ENCODE data around the gene UBE2F.

The UBE2F gene

DNA sequence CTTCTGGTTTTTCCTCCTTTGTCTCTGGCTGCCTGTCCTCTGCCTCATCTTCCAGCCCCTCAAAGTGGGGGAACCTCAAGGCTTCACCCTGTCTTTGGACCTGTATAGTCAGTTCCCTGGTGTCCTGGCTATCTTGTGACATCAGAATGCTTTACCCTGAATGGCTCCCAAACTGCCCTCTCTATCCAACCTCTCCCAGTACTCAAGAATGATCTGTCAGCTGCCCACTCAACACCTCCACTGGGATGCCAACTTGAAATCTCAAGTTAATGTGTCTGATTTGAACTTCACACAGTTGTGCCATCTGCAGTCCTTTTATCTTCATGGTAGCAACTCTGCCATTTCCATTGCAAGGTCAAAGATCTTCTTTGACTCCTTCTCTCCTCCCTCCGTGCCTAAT, 43.8 kb downstream of the UBE2F start:
- no peak for DNase-seq (ENCODE audit: low read depth in 2 of 2)
- TF ChIP-seq, protein P1, sequence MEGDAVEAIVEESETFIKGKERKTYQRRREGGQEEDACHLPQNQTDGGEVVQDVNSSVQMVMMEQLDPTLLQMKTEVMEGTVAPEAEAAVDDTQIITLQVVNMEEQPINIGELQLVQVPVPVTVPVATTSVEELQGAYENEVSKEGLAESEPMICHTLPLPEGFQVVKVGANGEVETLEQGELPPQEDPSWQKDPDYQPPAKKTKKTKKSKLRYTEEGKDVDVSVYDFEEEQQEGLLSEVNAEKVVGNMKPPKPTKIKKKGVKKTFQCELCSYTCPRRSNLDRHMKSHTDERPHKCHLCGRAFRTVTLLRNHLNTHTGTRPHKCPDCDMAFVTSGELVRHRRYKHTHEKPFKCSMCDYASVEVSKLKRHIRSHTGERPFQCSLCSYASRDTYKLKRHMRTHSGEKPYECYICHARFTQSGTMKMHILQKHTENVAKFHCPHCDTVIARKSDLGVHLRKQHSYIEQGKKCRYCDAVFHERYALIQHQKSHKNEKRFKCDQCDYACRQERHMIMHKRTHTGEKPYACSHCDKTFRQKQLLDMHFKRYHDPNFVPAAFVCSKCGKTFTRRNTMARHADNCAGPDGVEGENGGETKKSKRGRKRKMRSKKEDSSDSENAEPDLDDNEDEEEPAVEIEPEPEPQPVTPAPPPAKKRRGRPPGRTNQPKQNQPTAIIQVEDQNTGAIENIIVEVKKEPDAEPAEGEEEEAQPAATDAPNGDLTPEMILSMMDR (IDR thresholded peaks at IDR 0.05; ENCODE audit: low read depth, low read length) = no peak
- H3K4me3 ChIP-seq (replicated peaks in 1 of 2; ENCODE audit: low read depth in 2 of 2, low read length in 2 of 2) = no peak overlapping the region

DNA sequence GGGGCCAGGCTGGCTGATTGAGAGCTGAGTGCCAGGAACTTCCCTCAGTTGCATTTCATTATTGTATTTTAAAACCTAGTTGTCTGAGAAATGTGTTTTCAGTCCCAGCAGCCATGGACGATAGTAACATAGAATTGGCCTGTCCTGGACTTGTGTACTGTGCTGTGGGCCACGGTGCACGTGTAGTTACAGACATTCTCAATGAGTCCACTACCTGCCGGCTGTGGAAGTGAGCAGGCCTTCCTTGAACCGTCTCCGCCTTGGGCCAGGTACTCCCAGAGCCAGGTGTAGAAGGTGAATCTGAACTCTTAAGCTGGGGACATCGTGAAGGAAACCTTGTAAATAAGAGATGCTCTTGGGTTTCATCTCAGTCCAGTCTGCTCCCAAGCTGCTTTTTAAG, 47.0 kb downstream of the UBE2F start:
- TF ChIP-seq, protein P1 (IDR thresholded peaks at IDR 0.05; ENCODE audit: low read depth, low read length) = no peak
- no peak for DNase-seq (ENCODE audit: low read depth in 2 of 2)
- H3K4me3 ChIP-seq (replicated peaks in 1 of 2; ENCODE audit: low read depth in 2 of 2, low read length in 2 of 2) = no peak overlapping the region

DNA sequence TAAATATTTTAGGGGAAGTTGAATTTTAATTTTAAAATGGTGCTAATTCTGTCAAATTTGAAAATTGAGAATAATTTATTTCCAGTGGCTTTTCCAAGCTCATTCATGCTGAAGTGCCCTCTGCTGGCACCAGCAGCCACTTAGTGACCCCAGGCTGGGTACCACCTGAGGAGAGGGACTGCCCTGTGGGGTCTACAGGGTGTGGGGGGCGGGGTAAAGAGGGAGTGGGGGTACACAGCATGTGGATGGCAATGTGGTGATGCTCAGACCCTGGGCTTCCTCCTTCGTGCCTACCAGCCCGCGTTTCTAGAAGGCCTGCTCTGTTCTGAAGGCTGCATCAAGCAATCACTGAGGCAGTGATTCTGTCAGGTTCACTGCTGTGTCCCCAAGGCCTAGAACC, 48.9 kb downstream of the UBE2F start:
- DNase-seq (ENCODE audit: low read depth in 2 of 2) = no peak
- TF ChIP-seq, protein P1 (IDR thresholded peaks at IDR 0.05; ENCODE audit: low read depth, low read length) = peak; percentile 21
- no peak overlapping the region for H3K4me3 ChIP-seq (replicated peaks in 1 of 2; ENCODE audit: low read depth in 2 of 2, low read length in 2 of 2)

DNA sequence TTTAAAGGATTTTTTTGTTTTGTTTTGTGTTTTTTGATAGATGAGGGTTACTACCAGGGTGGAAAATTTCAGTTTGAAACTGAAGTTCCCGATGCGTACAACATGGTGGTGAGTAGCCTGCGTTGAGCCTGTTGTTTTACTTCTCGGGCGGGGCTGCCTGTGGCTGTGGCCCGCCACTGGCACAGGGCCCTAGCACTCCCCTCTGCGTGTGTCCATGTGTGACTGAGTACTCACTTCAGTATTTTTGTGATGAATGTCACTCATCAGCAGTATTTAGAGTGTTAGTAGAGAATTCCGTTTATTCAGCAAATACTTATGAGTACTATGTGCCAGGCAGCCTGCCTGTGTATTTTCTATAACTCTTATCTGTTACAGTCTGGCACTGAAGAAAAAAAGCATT, 49.7 kb downstream of the UBE2F start:
- TF ChIP-seq, protein P1 (IDR thresholded peaks at IDR 0.05; ENCODE audit: low read depth, low read length) = no peak
- no peak overlapping the region for H3K4me3 ChIP-seq (replicated peaks in 1 of 2; ENCODE audit: low read depth in 2 of 2, low read length in 2 of 2)
- no peak for DNase-seq (ENCODE audit: low read depth in 2 of 2)

DNA sequence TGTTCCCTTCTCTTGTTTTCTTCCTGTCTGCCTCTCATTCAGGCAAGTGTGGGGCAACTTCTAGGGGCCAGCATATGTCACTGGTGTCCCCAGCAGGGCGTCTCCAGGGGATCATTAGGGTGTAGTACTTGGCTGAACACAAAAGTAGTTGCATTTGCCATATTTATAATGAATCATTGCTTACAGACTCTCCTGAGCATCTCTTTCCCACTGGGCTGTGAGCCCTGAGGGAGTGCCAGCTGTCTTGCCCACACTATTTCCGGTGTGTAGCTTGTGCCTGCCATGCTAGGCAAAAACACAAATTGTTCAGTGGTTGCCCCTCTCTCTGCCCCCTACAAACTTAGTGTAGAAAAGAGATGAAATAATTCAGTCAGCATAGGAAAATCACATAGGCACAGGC, 53.1 kb downstream of the UBE2F start:
- no peak overlapping the region for H3K4me3 ChIP-seq (replicated peaks in 1 of 2; ENCODE audit: low read depth in 2 of 2, low read length in 2 of 2)
- DNase-seq (ENCODE audit: low read depth in 2 of 2) = no peak
- TF ChIP-seq, protein P1 (IDR thresholded peaks at IDR 0.05; ENCODE audit: low read depth, low read length) = no peak

DNA sequence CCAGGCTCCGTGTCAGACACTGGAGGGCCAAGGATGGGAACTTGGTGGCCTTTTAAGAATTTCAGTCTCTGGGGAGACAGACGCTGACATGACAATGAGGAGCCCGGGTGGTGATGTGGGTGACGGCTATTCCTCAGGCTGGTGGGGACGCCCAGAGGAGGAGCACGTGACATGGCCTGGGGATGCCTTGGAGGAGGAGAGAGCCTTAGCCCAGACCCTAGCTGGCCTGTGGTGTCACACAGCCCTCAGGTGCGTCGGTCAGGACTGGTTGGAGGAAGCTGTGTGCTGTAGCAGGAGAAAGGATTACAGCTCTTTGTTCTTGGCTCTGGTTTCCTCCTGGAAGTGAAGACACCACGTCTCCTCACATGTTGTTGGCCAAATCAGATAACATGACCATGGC, 54.0 kb downstream of the UBE2F start:
- no peak overlapping the region for H3K4me3 ChIP-seq (replicated peaks in 1 of 2; ENCODE audit: low read depth in 2 of 2, low read length in 2 of 2)
- DNase-seq (ENCODE audit: low read depth in 2 of 2) = no peak

DNA sequence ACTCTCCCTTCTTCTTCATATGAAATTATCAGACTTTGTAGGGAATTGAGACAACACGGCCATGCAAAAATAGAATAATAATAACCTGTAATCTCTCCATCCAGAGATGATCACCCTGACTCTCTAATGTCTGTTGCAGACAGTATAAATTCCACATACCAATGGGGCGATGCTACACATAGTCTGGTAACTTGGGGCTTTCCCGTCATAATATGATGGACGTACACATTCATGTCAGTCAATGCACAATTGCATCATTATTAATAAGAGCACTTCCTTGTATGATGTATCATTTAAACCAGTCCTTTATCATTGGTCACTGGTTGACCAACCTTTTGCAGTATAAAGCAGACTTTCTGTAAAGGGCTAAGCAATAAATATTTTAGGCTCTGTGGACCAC, 54.5 kb downstream of the UBE2F start:
- TF ChIP-seq, protein P1 (IDR thresholded peaks at IDR 0.05; ENCODE audit: low read depth, low read length) = no peak
- no peak overlapping the region for H3K4me3 ChIP-seq (replicated peaks in 1 of 2; ENCODE audit: low read depth in 2 of 2, low read length in 2 of 2)
- peak in 1 of 2 donors; percentile 25 for DNase-seq (ENCODE audit: low read depth in 2 of 2)

More for the DNA sequence above, 54.0 kb downstream of the UBE2F start:
- TF ChIP-seq, protein P1 (IDR thresholded peaks at IDR 0.05; ENCODE audit: low read depth, low read length) = no peak
